HG03095 (cell line): ENCODE data around the gene SEPTIN3.

Source experiments
- ATAC-seq: cut with Tn5 transposase; IDR thresholded peaks from one replicate; pipeline ENCODE4 v1.9.1; 2021; ENCODE audit warnings: moderate library complexity; ENCODE audit not compliant: unreplicated experiment

SEPTIN3 gene

GRCh38 chr22:41969110-41969646 is at the start of gene SEPTIN3:
TSS of gene SEPTIN3 (plus strand) at chr22:41969443. CDS start at chr22:41971493, 2,050 bp downstream.
- no peak for ATAC-seq

- ATAC-seq = peak; percentile 15
These were observed 48.8 kb upstream of the SEPTIN3 start for GRCh38 chr22:41920271-41920976.

- ATAC-seq = no peak
These were observed 46.9 kb upstream of the SEPTIN3 start for GRCh38 chr22:41922328-41922727.

- ATAC-seq = no peak
These were observed 46.2 kb upstream of the SEPTIN3 start for GRCh38 chr22:41922940-41923594.

GRCh38 chr22:41923595-41924276 is 45.5 kb upstream of the SEPTIN3 start:
- no peak for ATAC-seq

GRCh38 chr22:41925783-41926460 is 43.3 kb upstream of the SEPTIN3 start:
- peak; percentile 32 for ATAC-seq

GRCh38 chr22:41927813-41928212 is 41.4 kb upstream of the SEPTIN3 start:
- ATAC-seq = no peak

GRCh38 chr22:41928593-41929417 is 40.4 kb upstream of the SEPTIN3 start:
- no peak for ATAC-seq

- ATAC-seq = no peak
These were observed 39.8 kb upstream of the SEPTIN3 start for GRCh38 chr22:41929418-41929810.

- no peak for ATAC-seq
These were observed 37.5 kb upstream of the SEPTIN3 start for GRCh38 chr22:41931701-41932269.

GRCh38 chr22:41932353-41932752 is 36.9 kb upstream of the SEPTIN3 start:
- ATAC-seq = no peak

GRCh38 chr22:41933411-41934177 is 35.6 kb upstream of the SEPTIN3 start:
- no peak for ATAC-seq

- no peak for ATAC-seq
These were observed 34.8 kb upstream of the SEPTIN3 start for GRCh38 chr22:41934284-41935014.

- no peak for ATAC-seq
These were observed 34.3 kb upstream of the SEPTIN3 start for GRCh38 chr22:41935015-41935351.

- no peak for ATAC-seq
These were observed 33.7 kb upstream of the SEPTIN3 start for GRCh38 chr22:41935509-41935908.

- ATAC-seq = no peak
These were observed 32.4 kb upstream of the SEPTIN3 start for GRCh38 chr22:41936894-41937169.

GRCh38 chr22:41939981-41940831 is 29.0 kb upstream of the SEPTIN3 start:
- peak; percentile 40 for ATAC-seq
